ENCODE results near the gene CHIC1. TPM values are rescaled to one million over a fixed set of nuclear protein-coding genes. Genes with fewer than 3 reads are reported as not detected.
"Not testable (repeated sequence)": the region's sequence is repeated elsewhere in the genome, so short reads cannot be mapped to it uniquely, and the experiment has no call there.

Gene CHIC1
- total RNA-seq (2021; ENCODE audit: unreplicated experiment) (15.5 TPM), Bru-seq, nascent RNA (percentile 75 among the genes with signal in this experiment), BruChase-seq, experiment 1, labeled RNA remaining after a 2-hour chase (percentile 77 among the genes with signal in this experiment), BruChase-seq, experiment 2, labeled RNA remaining after a 6-hour chase (percentile 73 among the genes with signal in this experiment)
- polyA plus RNA-seq (2012; ENCODE audit: insufficient read length), result 8.9 TPM
- long read RNA-seq, full-length matches to known transcripts, result 2 of 12 reads
- long read RNA-seq, partial matches to known transcripts, result 0 of 12 reads
- long read RNA-seq, other reads (novel, unspliced or antisense), result 10 of 12 reads

DNA sequence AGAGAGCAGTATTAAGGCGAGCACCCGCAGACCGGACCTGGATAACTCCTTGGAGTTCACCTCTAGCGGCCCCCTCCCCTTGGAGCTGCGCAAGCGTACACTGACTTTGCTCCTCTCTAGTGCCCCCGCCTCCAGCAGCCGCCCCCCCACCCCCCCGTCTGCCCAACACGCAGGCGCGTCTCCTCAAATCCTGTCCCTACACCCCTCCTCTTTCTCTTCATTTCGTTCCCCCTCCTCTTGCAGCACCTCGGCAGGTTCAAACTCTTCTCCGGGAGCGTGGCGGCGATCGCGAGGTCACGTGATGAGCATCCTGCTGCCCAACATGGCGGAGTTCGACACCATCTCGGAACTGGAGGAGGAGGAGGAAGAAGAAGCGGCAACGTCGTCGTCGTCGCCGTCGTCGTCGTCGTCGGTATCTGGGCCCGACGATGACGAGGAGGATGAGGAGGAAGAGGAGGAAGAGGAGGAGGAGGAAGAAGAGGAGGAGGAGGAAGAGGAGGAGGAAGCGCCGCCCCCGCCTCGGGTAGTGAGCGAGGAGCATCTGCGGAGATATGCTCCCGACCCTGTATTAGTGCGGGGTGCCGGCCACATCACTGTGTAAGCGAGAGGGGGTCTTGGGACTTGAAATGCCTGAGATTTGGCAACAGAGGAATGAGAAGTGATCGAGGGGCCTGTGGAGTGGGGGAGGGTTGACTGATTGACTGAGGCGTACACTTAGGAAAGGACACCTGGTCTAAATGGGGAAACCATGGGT lies at the start of gene CHIC1:
CHIC1 (plus strand) TSS at position 214 of the 754 bp plus-strand sequence; CDS start at position 302, 88 bp downstream.
- Histone ChIP-seq H3K9me3 (ENCODE audit: control insufficient read depth, insufficient read depth, low read depth, low read length) (no peaks in the 10 kb centered on the region), H3K4me1 (ENCODE audit: control insufficient read depth, insufficient read depth, low read length) (peaks cover 4% of the 10 kb centered on the region; the same call in 1 of the 2 replicates), H3K27ac (ENCODE audit: low read length) (peak within 1 kb of the TSS; percentile 91), H3K36me3 (ENCODE audit: control insufficient read depth, insufficient read depth, low read length) (no peaks in the 10 kb centered on the region; the same call in 1 of the 2 replicates), H3K4me3 (ENCODE audit: low read depth in 2 of 2, low read length in 2 of 2) (peak within 1 kb of the TSS; percentile 77 to 89), H3K27me3 (ENCODE audit: control insufficient read depth, insufficient read depth, low read length) (no peaks in the 10 kb centered on the region)
- ChIA-PET POLR2A (no interaction called here), CTCF (no interaction called here)
- ATAC-seq (peak; percentile 92), DNase-seq (ENCODE audit: low read depth, low spot score) (peak; percentile 27)
- TF ChIP-seq TCF7L2 (IDR thresholded peaks at IDR 0.05; ENCODE audit: low read depth, low read length) (no peak), SIN3A (IDR thresholded peaks at IDR 0.05; ENCODE audit: borderline replicate concordance, insufficient read depth, low read depth, low read length) (no peak), REST (IDR thresholded peaks at IDR 0.05; ENCODE audit: insufficient read depth in 1 of 2, low read depth in 2 of 2, low read length in 1 of 2) (no peak), POLR2AphosphoS5 (IDR thresholded peaks at IDR 0.05; ENCODE audit: low read depth, low read length) (0 out of 2 replicates have a peak, but pooled peaks have one; percentile 27)
- TF ChIP-seq, protein P1, sequence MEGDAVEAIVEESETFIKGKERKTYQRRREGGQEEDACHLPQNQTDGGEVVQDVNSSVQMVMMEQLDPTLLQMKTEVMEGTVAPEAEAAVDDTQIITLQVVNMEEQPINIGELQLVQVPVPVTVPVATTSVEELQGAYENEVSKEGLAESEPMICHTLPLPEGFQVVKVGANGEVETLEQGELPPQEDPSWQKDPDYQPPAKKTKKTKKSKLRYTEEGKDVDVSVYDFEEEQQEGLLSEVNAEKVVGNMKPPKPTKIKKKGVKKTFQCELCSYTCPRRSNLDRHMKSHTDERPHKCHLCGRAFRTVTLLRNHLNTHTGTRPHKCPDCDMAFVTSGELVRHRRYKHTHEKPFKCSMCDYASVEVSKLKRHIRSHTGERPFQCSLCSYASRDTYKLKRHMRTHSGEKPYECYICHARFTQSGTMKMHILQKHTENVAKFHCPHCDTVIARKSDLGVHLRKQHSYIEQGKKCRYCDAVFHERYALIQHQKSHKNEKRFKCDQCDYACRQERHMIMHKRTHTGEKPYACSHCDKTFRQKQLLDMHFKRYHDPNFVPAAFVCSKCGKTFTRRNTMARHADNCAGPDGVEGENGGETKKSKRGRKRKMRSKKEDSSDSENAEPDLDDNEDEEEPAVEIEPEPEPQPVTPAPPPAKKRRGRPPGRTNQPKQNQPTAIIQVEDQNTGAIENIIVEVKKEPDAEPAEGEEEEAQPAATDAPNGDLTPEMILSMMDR (IDR thresholded peaks at IDR 0.05), result no peak
- intact Hi-C loops (cut with micrococcal nuclease; ENCODE audit: unreplicated experiment) (no loop called here), in situ Hi-C loops (cut with HindIII; ENCODE audit: low pct_unique_long_range_greater_than_20kb, low sequenced_read_pairs) (no loop called here)
- BruUV-seq (replicated peaks), result no TSS peak

DNA sequence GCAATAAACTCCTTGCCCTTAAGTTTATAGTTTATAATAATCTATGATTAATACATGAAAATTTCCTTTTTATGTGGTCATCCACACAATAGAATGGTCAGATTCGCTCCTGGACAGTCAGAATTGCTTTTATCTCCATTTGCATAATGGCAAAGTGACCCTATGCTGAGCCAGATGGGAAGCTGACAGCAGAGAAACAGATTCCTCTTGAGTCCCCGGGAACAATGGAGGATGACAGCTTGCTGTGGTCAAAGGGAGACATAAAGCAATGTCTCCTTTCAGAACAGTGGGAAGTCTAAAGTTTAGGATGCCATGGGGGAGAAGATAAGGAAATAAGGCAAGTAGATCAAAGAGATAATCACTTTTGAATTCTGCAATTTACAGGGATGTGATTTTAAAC lies 40.2 kb upstream of the CHIC1 start:
- POLR2A ChIA-PET; in situ Hi-C loops (cut with HindIII; ENCODE audit: low pct_unique_long_range_greater_than_20kb, low sequenced_read_pairs); BruUV-seq (replicated peaks): not testable (repeated sequence)

More for the DNA sequence above, 40.2 kb upstream of the CHIC1 start:
- ATAC-seq; DNase-seq (ENCODE audit: low read depth, low spot score); H3K27ac ChIP-seq (ENCODE audit: low read length); H3K4me1 ChIP-seq (ENCODE audit: control insufficient read depth, insufficient read depth, low read length); CTCF ChIA-PET; H3K27me3 ChIP-seq (ENCODE audit: control insufficient read depth, insufficient read depth, low read length); intact Hi-C loops (cut with micrococcal nuclease; ENCODE audit: unreplicated experiment); H3K36me3 ChIP-seq (ENCODE audit: control insufficient read depth, insufficient read depth, low read length); H3K4me3 ChIP-seq (ENCODE audit: low read depth in 2 of 2, low read length in 2 of 2); H3K9me3 ChIP-seq (ENCODE audit: control insufficient read depth, insufficient read depth, low read depth, low read length): not testable (repeated sequence)

All from Panc1 (cell line).